22Rv1 (cell line): Measurements from ENCODE around the gene ESYT1.

Source experiments
- H3K27ac ChIP-seq: fragments of 450-650 bp; 2 replicates; pipeline ENCODE4 v1.5.1; 2017
- CTCF ChIP-seq: fragments of 450-650 bp; IDR thresholded peaks from 2 replicates; pipeline ENCODE4 v1.5.1; 2017; ENCODE audit warnings: mild to moderate bottlenecking
- ZFX ChIP-seq: fragments of 450-650 bp; IDR thresholded peaks from 2 replicates; pipeline ENCODE4 v1.6.1; 2017; ENCODE audit warnings: antibody characterized with exemption, borderline replicate concordance

The ESYT1 gene

GRCh38 chr12:56193025-56193578 is 65.0 kb downstream of the ESYT1 start:
- TF ChIP-seq CTCF = peak; percentile 95
- no peak for TF ChIP-seq ZFX
- H3K27ac ChIP-seq = peak overlapping the region; percentile 7; the same call in 1 of the 2 replicates
